Activated CD4-positive, CD25-positive, alpha-beta regulatory T cell treated with anti-CD3 and anti-CD28 coated beads, Interleukin-2, amount 50 U/mL, for 16 hours (primary cell): ENCODE measurements around the gene FADS1.

ENCODE experiments used
- DNase-seq: peaks from one replicate; pipeline ENCODE4 v3.0.0-alpha.2; 2020; ENCODE audit warnings: low read depth, low spot score

Gene FADS1

GRCh38 chr11:61761440-61762222 lies 55.2 kb downstream of the FADS1 start:
- DNase-seq: no peak

- no peak for DNase-seq
These were observed 55.9 kb downstream of the FADS1 start for GRCh38 chr11:61760946-61761345.

- no peak for DNase-seq
These were observed 59.5 kb downstream of the FADS1 start for GRCh38 chr11:61757213-61757862.

GRCh38 chr11:61756452-61757212 lies 60.2 kb downstream of the FADS1 start:
- DNase-seq: no peak

GRCh38 chr11:61756147-61756451 lies 60.7 kb downstream of the FADS1 start:
- no peak for DNase-seq

- no peak for DNase-seq
These were observed 62.0 kb downstream of the FADS1 start for GRCh38 chr11:61754534-61755482.

GRCh38 chr11:61753672-61754071 lies 63.1 kb downstream of the FADS1 start:
- DNase-seq: no peak

GRCh38 chr11:61752925-61753521 lies 63.8 kb downstream of the FADS1 start:
- no peak for DNase-seq

- DNase-seq: no peak
These were observed 64.5 kb downstream of the FADS1 start, which contains the start of gene MYRF for GRCh38 chr11:61752117-61752924. Gene MYRF, plus strand, starts transcription at chr11:61752636. Its CDS starts 109 bp downstream, at chr11:61752745.

GRCh38 chr11:61751384-61751783 lies 65.4 kb downstream of the FADS1 start:
- no peak for DNase-seq

- DNase-seq: no peak
These were observed 66.1 kb downstream of the FADS1 start for GRCh38 chr11:61750631-61751273.
